ENCODE measurements around the gene TRIM38. TPM values are rescaled to one million over a fixed set of nuclear protein-coding genes. Genes with fewer than 3 reads are reported as not detected.

TRIM38 gene
- total and polyA plus RNA-seq, 2 of the 13 experiments (the other 11 are each of a cell fraction or from before 2014, with no cell fraction given) = 2.5 to 3.1 TPM

DNA sequence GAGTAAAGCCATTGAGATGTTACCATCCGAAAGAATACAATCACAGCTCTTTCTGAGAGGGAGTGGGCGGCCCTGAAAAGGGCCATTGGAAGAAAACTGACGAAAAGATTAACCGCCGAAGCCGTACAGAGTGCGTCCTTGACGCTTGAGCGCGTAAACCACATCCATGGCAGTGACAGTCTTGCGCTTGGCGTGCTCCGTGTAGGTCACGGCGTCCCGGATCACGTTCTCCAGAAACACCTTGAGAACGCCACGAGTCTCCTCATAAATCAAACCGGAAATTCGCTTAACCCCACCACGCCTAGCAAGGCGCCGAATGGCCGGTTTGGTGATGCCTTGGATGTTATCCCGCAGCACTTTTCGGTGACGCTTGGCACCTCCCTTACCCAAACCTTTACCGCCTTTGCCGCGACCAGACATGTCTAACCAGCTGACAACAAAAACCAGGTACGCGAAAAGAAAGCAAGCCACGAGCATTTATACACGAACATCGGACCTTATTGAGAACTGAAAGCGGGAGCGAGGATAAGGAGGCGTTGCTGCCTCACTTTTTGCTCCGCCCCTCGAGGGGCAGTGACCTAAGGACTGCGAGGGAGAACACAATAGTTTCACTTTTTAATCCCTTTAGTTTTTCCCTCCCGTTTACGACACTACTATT, 64.4 kb downstream of the TRIM38 start (continued):
- TF ChIP-seq GATA4 (IDR thresholded peaks at IDR 0.05; ENCODE audit: borderline replicate concordance, low read depth) (peak; percentile 93), CREB1 (IDR thresholded peaks at IDR 0.05) (peak; percentile 37), CREB1 (CRISPR knock-in tag; IDR thresholded peaks at IDR 0.05) (peak; percentile 71), SUZ12 (IDR thresholded peaks at IDR 0.05; ENCODE audit: low read depth, low read length) (no peak), ZBTB8A (CRISPR knock-in tag; IDR thresholded peaks at IDR 0.05; ENCODE audit: borderline replicate concordance, low read depth) (no peak; the same call in 1 of the 2 replicates), ZNF766 (CRISPR knock-in tag; IDR thresholded peaks at IDR 0.05; ENCODE audit: borderline replicate concordance) (peak; percentile 92; the same call in 1 of the 2 replicates), NFIC (IDR thresholded peaks at IDR 0.05; ENCODE audit: low read length) (peak; percentile 97), ZNF30 (CRISPR knock-in tag; IDR thresholded peaks at IDR 0.05) (peak; percentile 61; the same call in 1 of the 2 replicates), PHF21A (CRISPR knock-in tag; IDR thresholded peaks at IDR 0.05) (peak; percentile 78), MAFF (IDR thresholded peaks at IDR 0.05; ENCODE audit: low read depth, low read length) (0 out of 2 replicates have a peak, but pooled peaks have one; percentile 26), SP5 (CRISPR knock-in tag; IDR thresholded peaks at IDR 0.05; ENCODE audit: borderline replicate concordance, low read depth) (peak; percentile 94), ZNF251 (CRISPR knock-in tag; IDR thresholded peaks at IDR 0.05) (peak; percentile 84; the same call in 1 of the 2 replicates), FOXK2 (IDR thresholded peaks at IDR 0.05) (0 out of 2 replicates have a peak, but pooled peaks have one; percentile 42), LCORL (IDR thresholded peaks at IDR 0.05) (no peak), LCORL (CRISPR knock-in tag; IDR thresholded peaks at IDR 0.05) (peak; percentile 79), NR2F2 (IDR thresholded peaks at IDR 0.05; ENCODE audit: borderline replicate concordance, low read depth) (peak; percentile 71; the same call in 1 of the 2 replicates), FOXK1 (CRISPR knock-in tag; IDR thresholded peaks at IDR 0.05; ENCODE audit: borderline replicate concordance, low read depth) (peak; percentile 84; the same call in 1 of the 2 replicates), EEA1 (CRISPR knock-in tag; IDR thresholded peaks at IDR 0.05; ENCODE audit: borderline replicate concordance) (peak; percentile 88; the same call in 1 of the 2 replicates)
- TF ChIP-seq, protein P1, sequence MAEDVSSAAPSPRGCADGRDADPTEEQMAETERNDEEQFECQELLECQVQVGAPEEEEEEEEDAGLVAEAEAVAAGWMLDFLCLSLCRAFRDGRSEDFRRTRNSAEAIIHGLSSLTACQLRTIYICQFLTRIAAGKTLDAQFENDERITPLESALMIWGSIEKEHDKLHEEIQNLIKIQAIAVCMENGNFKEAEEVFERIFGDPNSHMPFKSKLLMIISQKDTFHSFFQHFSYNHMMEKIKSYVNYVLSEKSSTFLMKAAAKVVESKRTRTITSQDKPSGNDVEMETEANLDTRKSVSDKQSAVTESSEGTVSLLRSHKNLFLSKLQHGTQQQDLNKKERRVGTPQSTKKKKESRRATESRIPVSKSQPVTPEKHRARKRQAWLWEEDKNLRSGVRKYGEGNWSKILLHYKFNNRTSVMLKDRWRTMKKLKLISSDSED (CRISPR knock-in tag; IDR thresholded peaks at IDR 0.05) = 0 out of 2 replicates have a peak, but pooled peaks have one; percentile 93
- TF ChIP-seq, protein P2, sequence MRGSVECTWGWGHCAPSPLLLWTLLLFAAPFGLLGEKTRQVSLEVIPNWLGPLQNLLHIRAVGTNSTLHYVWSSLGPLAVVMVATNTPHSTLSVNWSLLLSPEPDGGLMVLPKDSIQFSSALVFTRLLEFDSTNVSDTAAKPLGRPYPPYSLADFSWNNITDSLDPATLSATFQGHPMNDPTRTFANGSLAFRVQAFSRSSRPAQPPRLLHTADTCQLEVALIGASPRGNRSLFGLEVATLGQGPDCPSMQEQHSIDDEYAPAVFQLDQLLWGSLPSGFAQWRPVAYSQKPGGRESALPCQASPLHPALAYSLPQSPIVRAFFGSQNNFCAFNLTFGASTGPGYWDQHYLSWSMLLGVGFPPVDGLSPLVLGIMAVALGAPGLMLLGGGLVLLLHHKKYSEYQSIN (CRISPR knock-in tag; IDR thresholded peaks at IDR 0.05; ENCODE audit: borderline replicate concordance) = no peak
- TF ChIP-seq, protein P3, sequence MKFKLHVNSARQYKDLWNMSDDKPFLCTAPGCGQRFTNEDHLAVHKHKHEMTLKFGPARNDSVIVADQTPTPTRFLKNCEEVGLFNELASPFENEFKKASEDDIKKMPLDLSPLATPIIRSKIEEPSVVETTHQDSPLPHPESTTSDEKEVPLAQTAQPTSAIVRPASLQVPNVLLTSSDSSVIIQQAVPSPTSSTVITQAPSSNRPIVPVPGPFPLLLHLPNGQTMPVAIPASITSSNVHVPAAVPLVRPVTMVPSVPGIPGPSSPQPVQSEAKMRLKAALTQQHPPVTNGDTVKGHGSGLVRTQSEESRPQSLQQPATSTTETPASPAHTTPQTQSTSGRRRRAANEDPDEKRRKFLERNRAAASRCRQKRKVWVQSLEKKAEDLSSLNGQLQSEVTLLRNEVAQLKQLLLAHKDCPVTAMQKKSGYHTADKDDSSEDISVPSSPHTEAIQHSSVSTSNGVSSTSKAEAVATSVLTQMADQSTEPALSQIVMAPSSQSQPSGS (CRISPR knock-in tag; IDR thresholded peaks at IDR 0.05) = peak; percentile 77; the same call in 1 of the 2 replicates
- TF ChIP-seq, protein P4, sequence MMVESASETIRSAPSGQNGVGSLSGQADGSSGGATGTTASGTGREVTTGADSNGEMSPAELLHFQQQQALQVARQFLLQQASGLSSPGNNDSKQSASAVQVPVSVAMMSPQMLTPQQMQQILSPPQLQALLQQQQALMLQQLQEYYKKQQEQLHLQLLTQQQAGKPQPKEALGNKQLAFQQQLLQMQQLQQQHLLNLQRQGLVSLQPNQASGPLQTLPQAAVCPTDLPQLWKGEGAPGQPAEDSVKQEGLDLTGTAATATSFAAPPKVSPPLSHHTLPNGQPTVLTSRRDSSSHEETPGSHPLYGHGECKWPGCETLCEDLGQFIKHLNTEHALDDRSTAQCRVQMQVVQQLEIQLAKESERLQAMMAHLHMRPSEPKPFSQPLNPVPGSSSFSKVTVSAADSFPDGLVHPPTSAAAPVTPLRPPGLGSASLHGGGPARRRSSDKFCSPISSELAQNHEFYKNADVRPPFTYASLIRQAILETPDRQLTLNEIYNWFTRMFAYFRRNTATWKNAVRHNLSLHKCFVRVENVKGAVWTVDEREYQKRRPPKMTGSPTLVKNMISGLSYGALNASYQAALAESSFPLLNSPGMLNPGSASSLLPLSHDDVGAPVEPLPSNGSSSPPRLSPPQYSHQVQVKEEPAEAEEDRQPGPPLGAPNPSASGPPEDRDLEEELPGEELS (CRISPR knock-in tag; IDR thresholded peaks at IDR 0.05) = peak; percentile 80
- TF ChIP-seq, protein P5, sequence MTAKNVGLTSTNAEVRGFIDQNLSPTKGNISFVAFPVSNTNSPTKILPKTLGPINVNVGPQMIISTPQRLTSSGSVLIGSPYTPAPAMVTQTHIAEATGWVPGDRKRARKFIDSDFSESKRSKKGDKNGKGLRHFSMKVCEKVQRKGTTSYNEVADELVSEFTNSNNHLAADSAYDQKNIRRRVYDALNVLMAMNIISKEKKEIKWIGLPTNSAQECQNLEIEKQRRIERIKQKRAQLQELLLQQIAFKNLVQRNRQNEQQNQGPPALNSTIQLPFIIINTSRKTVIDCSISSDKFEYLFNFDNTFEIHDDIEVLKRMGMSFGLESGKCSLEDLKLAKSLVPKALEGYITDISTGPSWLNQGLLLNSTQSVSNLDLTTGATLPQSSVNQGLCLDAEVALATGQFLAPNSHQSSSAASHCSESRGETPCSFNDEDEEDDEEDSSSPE (CRISPR knock-in tag; IDR thresholded peaks at IDR 0.05) = peak; percentile 94; the same call in 1 of the 2 replicates
